Natural killer cell (primary cell): ENCODE results near the gene RAB30. TPM values are rescaled to one million over a fixed set of nuclear protein-coding genes. Genes with fewer than 3 reads are reported as not detected.

ENCODE experiments used
- ATAC-seq, 3 donors: fragments of 150-1000 bp in 2 of 3; fragments of 200-7000 bp in 1 of 3; cut with Tn5 transposase; 1 replicate in 1 of 3; 2 replicates in 2 of 3; pipeline ENCODE4 v1.10.0; 2021; ENCODE audit warnings: mild to moderate bottlenecking in 2 of 3, moderate library complexity in 2 of 3
- DNase-seq, 2 donors: peaks; one replicate each; pipeline versions ENCODE4 v3.0.0 to v3.0.0-alpha.2; 2013 to 2021; ENCODE audit warnings: mixed read lengths in 1 of 2
- H3K27ac ChIP-seq: one replicate; pipeline ENCODE4 v1.5.1; 2013; ENCODE audit warnings: mild to moderate bottlenecking, low read length
- H3K27me3 ChIP-seq: one replicate; pipeline ENCODE4 v1.6.1; 2013; ENCODE audit warnings: low read length; ENCODE audit not compliant: control insufficient read depth, insufficient read depth
- H3K36me3 ChIP-seq: one replicate; pipeline ENCODE4 v1.6.1; 2013; ENCODE audit warnings: low read length; ENCODE audit not compliant: control insufficient read depth, insufficient read depth
- H3K4me1 ChIP-seq: one replicate; pipeline ENCODE4 v1.6.1; 2013; ENCODE audit warnings: low read length; ENCODE audit not compliant: control insufficient read depth, insufficient read depth
- H3K4me3 ChIP-seq: one replicate; pipeline ENCODE4 v1.5.1; 2013; ENCODE audit warnings: low read length
- H3K9me3 ChIP-seq: one replicate; pipeline ENCODE4 v1.6.1; 2013; ENCODE audit warnings: low read length; ENCODE audit not compliant: control insufficient read depth, insufficient read depth
- H3K27ac Mint-ChIP-seq, 2 donors: one replicate each; pipeline ENCODE4 v1.8.0; 2022; ENCODE audit warnings: mild to moderate bottlenecking in 2 of 2, mixed read lengths in 2 of 2, moderate library complexity in 1 of 2
- H3K27me3 Mint-ChIP-seq, 2 donors: one replicate each; pipeline ENCODE4 v1.8.0; 2022; ENCODE audit warnings: low read depth in 2 of 2, mixed read lengths in 2 of 2
- H3K36me3 Mint-ChIP-seq: one replicate; pipeline ENCODE4 v1.8.0; 2022; ENCODE audit warnings: mixed read lengths
- H3K4me1 Mint-ChIP-seq, 2 donors: one replicate each; pipeline ENCODE4 v1.8.0; 2022; ENCODE audit warnings: mixed read lengths in 2 of 2
- H3K4me3 Mint-ChIP-seq: one replicate; pipeline ENCODE4 v1.8.0; 2022; ENCODE audit warnings: mild to moderate bottlenecking, moderate library complexity, mixed read lengths
- H3K9me3 Mint-ChIP-seq, 2 donors: one replicate each; pipeline ENCODE4 v1.8.0; 2022; ENCODE audit warnings: mixed read lengths in 2 of 2
- WGBS: methylation state at CpG from one replicate; pipeline ENCODE4 v1.1.7; 2013; ENCODE audit warnings: missing lambda C conversion rate; ENCODE audit not compliant: insufficient coverage; 5-methylcytosine and 5-hydroxymethylcytosine counted together
- intact Hi-C: fragments of 100-400 bp; cut with micrococcal nuclease; formaldehyde crosslinking; loops from one replicate; pipeline ENCODE4 v1.14.2; 2022
- total RNA-seq, 4 donors: library from RNA; stranded (reverse); fragments of 120-200 nt in 1 of 4; gene quantifications; one replicate each; pipeline versions ENCODE4 v1.2.3 to v1.2.4, GENCODE V29; 2013 to 2022
- TF ChIP-seq, protein P1 (sequence below): fragments of 200-600 bp; IDR thresholded peaks from one replicate; pipeline ENCODE4 v1.8.0; 2022; ENCODE audit warnings: antibody characterized with exemption

The RAB30 gene
- total RNA-seq, 3 donors from 2014 or later (not counting 1 experiment from before 2014, with no cell fraction given), result 10.2 to 23.3 (median 20.5) TPM

DNA sequence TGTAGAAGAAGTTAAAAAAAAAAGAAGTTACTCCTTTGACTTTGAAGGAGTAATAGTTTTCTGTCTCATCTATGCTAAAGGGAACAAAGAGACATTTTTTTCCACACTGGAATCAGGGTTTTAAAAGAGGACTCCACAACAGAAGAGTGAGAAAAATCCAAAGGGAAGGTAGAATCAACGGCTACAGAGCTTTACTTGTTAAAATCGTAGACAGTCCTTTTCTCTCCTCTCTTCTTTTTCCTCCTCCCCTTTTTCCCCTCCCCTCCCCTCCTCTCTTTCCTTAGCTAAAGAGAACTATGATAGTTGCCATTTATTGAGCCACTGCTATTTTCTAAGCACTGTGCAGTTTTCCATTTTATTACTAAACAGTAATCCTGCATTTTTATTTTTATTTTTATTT, 141.0 kb downstream of the RAB30 start:
- Histone ChIP-seq H3K27me3 (no peaks in the 10 kb centered on the region), H3K27ac (no peak overlapping the region), H3K36me3 (no peaks in the 10 kb centered on the region), H3K9me3 (no peaks in the 10 kb centered on the region), H3K4me3 (no peak overlapping the region), H3K4me1 (no peaks in the 10 kb centered on the region)
- intact Hi-C loops, result no loop called here
- H3K4me3 Mint-ChIP-seq, result no peak overlapping the region
- TF ChIP-seq, protein P1, sequence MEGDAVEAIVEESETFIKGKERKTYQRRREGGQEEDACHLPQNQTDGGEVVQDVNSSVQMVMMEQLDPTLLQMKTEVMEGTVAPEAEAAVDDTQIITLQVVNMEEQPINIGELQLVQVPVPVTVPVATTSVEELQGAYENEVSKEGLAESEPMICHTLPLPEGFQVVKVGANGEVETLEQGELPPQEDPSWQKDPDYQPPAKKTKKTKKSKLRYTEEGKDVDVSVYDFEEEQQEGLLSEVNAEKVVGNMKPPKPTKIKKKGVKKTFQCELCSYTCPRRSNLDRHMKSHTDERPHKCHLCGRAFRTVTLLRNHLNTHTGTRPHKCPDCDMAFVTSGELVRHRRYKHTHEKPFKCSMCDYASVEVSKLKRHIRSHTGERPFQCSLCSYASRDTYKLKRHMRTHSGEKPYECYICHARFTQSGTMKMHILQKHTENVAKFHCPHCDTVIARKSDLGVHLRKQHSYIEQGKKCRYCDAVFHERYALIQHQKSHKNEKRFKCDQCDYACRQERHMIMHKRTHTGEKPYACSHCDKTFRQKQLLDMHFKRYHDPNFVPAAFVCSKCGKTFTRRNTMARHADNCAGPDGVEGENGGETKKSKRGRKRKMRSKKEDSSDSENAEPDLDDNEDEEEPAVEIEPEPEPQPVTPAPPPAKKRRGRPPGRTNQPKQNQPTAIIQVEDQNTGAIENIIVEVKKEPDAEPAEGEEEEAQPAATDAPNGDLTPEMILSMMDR, result no peak
- no peak for DNase-seq
- WGBS, result 71% methylated on average over 2 of the region's 2 CpGs
- no peaks in the 10 kb centered on the region for H3K9me3 Mint-ChIP-seq
- no peaks in the 10 kb centered on the region for H3K36me3 Mint-ChIP-seq
- peaks cover 6 to 10% of the 10 kb centered on the region in 2 donors for H3K4me1 Mint-ChIP-seq
- ATAC-seq, result no peak
- H3K27ac Mint-ChIP-seq, result no peak overlapping the region
- H3K27me3 Mint-ChIP-seq, result no peaks in the 10 kb centered on the region

DNA sequence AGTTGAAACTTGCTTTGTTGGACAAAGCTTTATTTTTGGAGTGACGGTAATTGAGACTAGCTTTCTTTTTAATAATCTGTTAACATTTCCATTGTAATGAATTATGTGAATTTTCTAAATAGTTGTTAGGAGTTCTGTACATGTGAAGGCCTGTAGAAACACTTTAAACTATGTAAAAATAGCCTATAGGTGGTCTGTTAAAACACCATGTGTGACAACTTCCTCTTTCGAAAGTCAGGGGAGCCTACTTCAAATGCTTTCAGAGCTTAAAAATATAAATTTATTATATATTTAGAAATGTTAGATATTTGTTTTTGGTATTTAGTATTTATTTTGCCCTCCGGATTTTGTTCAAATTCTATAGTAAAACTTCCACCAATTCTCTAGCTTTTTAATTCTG, 141.5 kb downstream of the RAB30 start:
- TF ChIP-seq, protein P1, result no peak
- H3K27me3 ChIP-seq, result no peaks in the 10 kb centered on the region
- Mint-ChIP-seq H3K27me3 (no peaks in the 10 kb centered on the region), H3K36me3 (no peaks in the 10 kb centered on the region), H3K4me3 (no peak overlapping the region), H3K9me3 (no peaks in the 10 kb centered on the region), H3K4me1 (peaks cover 6 to 10% of the 10 kb centered on the region in 2 donors), H3K27ac (no peak overlapping the region)
- H3K27ac ChIP-seq, result no peak overlapping the region
- H3K4me3 ChIP-seq, result no peak overlapping the region
- H3K9me3 ChIP-seq, result no peaks in the 10 kb centered on the region
- no peak for DNase-seq
- no peak for ATAC-seq
- no peaks in the 10 kb centered on the region for H3K4me1 ChIP-seq
- no peaks in the 10 kb centered on the region for H3K36me3 ChIP-seq
- no CpG with 5 or more reads among the region's 3 CpGs for WGBS
- intact Hi-C loops, result no loop called here

DNA sequence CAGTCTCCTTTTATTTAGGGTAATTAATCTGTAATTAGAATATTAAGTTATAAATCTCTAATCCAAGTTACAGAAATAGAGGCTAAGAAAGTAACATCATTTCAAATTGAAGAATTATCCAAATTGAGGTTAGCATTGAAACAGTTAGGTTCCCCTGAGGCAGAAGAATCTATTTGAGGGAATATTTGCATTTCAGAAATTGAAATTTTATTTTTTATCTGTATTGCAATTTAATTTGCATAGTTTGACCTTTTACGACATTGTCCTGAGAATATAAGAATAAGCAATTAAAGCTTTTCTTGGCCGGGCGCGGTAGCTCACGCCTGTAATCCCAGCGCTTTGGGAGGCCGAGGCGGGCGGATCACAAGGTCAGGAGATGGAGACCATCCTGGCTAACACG, 142.6 kb downstream of the RAB30 start:
- no peak overlapping the region for H3K27ac ChIP-seq
- no peaks in the 10 kb centered on the region for H3K9me3 ChIP-seq
- Mint-ChIP-seq H3K4me3 (no peak overlapping the region), H3K36me3 (no peaks in the 10 kb centered on the region), H3K27ac (no peak overlapping the region), H3K4me1 (peaks cover 6 to 10% of the 10 kb centered on the region in 2 donors), H3K27me3 (no peaks in the 10 kb centered on the region), H3K9me3 (no peaks in the 10 kb centered on the region)
- H3K27me3 ChIP-seq, result no peaks in the 10 kb centered on the region
- H3K4me3 ChIP-seq, result no peak overlapping the region
- DNase-seq (no peak), ATAC-seq (no peak)
- no peaks in the 10 kb centered on the region for H3K36me3 ChIP-seq
- H3K4me1 ChIP-seq, result no peaks in the 10 kb centered on the region
- TF ChIP-seq, protein P1, result no peak
- intact Hi-C loops, result loop anchor here (5.0 kb wide), 1 partner anchor 43 kb away; no protein-coding TSS in a partner anchor
- WGBS, result 97% methylated on average over 6 of the region's 10 CpGs

DNA sequence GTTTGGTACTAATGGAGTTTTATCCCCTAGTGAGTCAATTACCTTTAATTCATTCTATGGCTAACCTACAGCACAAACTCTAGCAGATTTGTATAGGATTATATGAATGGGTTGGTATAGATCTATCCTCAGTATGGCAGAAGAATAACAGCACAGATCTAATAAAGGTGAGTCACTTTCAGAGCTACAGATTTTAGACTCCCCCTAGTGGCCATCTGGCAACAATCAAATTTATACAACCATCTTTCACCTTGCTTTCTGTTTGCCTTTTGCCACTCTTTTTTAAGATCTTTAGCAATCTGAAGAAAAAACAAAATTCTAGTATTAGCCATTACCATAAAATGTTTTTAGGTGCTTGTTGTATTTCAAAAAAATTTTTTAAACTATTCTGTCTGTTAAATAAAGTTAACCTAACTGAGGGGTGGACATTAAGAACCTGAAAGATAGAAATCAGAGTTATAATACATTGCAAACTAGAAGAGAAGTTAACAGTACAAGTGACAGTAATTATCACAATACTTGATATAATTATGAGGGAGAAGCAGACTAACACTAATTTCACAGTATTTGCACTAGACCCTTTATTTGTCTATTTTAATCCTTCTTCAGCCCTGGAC, 144.3 kb downstream of the RAB30 start:
- no peaks in the 10 kb centered on the region for H3K27me3 Mint-ChIP-seq
- no peaks in the 10 kb centered on the region for H3K9me3 Mint-ChIP-seq
- Histone ChIP-seq H3K36me3 (no peaks in the 10 kb centered on the region), H3K27ac (no peak overlapping the region), H3K9me3 (no peaks in the 10 kb centered on the region), H3K4me1 (no peaks in the 10 kb centered on the region), H3K4me3 (no peak overlapping the region), H3K27me3 (no peaks in the 10 kb centered on the region)
- intact Hi-C loops, result loop anchor here (1.0 to 5.0 kb wide), 2 partner anchors 21 to 45 kb away; no protein-coding TSS in a partner anchor
- H3K36me3 Mint-ChIP-seq, result no peaks in the 10 kb centered on the region
- no peak overlapping the region for H3K4me3 Mint-ChIP-seq
- H3K27ac Mint-ChIP-seq, result peak overlapping the region; percentile 37 to 42
- DNase-seq (peak in 1 of 2 donors; percentile 84), ATAC-seq (peak; percentile 73 to 98 (median 86))
- peaks cover 6 to 14% of the 10 kb centered on the region in 2 donors for H3K4me1 Mint-ChIP-seq
- TF ChIP-seq, protein P1, result peak; percentile 93
